Measurements from ENCODE around the gene C2CD5. TPM values are rescaled to one million over a fixed set of nuclear protein-coding genes. Genes with fewer than 3 reads are reported as not detected.

The C2CD5 gene
- 11.8 to 16.0 TPM (median 15.0 TPM) in 5 replicates for total RNA-seq (2022; extraction: Qiagen RNA extraction; ENCODE audit: low read depth)

GRCh38 chr12:22544038-22544979 lies at the start of gene C2CD5:
Gene C2CD5 (minus strand): TSS chr12:22544542. CDS start chr12:22544150, 392 bp downstream.

Other genes with a start within 250 kb of the C2CD5 start
- 0.07 to 0.30 TPM (median 0.11 TPM) in 5 replicates for gene ST8SIA1, start 209.8 kb downstream of the C2CD5 start, total RNA-seq (2022; extraction: Qiagen RNA extraction; ENCODE audit: low read depth)
- gene ETNK1, start 80.6 kb upstream of the C2CD5 start, total RNA-seq (2022; extraction: Qiagen RNA extraction; ENCODE audit: low read depth), result 27.8 to 46.1 TPM (median 40.3 TPM) in 5 replicates

Measured in A549 treated with DMSO at 1 μM for 4 hours (cell line).